B cell (primary cell): ENCODE measurements around the gene BCKDHA. TPM values are rescaled to one million over a fixed set of nuclear protein-coding genes. Genes with fewer than 3 reads are reported as not detected.

Source experiments
- ATAC-seq: fragments of 200-7000 bp; cut with Tn5 transposase; one replicate; pipeline ENCODE4 v1.10.0; 2021; ENCODE audit warnings: low read depth, mild to moderate bottlenecking, moderate number of reproducible peaks, moderate library complexity
- CTCF ChIA-PET: fragments of 350-600 bp; sonication (Branson Sonifier 250); formaldehyde crosslinking; loops from one replicate; lab custom pipeline; 2021; ENCODE audit warnings: antibody characterized with exemption, inconsistent platforms; lab: Charles Lee
- POLR2A ChIA-PET: fragments of 350-600 bp; sonication (Branson Sonifier 250); formaldehyde crosslinking; loops from one replicate; lab custom pipeline; 2021; ENCODE audit warnings: antibody characterized with exemption; lab: Charles Lee
- DNase-seq: peaks from one replicate; pipeline ENCODE4 v3.0.0; 2013
- H2AFZ ChIP-seq: 2 replicates; pipeline ENCODE4 v1.6.1; 2012; ENCODE audit warnings: mild to moderate bottlenecking, low read depth, low read length; ENCODE audit not compliant: insufficient read depth, poor library complexity, severe bottlenecking
- H3K27ac ChIP-seq, 2 donors: 1 replicate in 1 of 2; 2 replicates in 1 of 2; pipeline ENCODE4 v1.5.1; 2012 to 2013; ENCODE audit warnings: low read length in 2 of 2, mild to moderate bottlenecking in 2 of 2, moderate library complexity in 1 of 2
- H3K27me3 ChIP-seq, 4 experiments: fragments of 200-600 bp in 1 of 4; sonication (generic) in 1 of 4; replicated peaks in 1 of 4; 1 replicate in 2 of 4; 2 replicates in 2 of 4; pipeline versions ENCODE4 v1.6.1 to v1.7.0; 2013 to 2016; ENCODE audit warnings: low read length in 3 of 4, mild to moderate bottlenecking in 2 of 4, mixed read lengths in 1 of 4, moderate library complexity in 1 of 4; ENCODE audit not compliant: insufficient read depth in 4 of 4, control insufficient read depth in 3 of 4; ENCODE audit errors: control extremely low read depth in 1 of 4
- H3K36me3 ChIP-seq, 2 experiments: replicated peaks in 1 of 2; 1 replicate in 1 of 2; 2 replicates in 1 of 2; pipeline versions ENCODE4 v1.6.1 to v1.7.1; 2013; ENCODE audit warnings: low read length in 1 of 2; ENCODE audit not compliant: insufficient read depth in 2 of 2, control insufficient read depth in 1 of 2; ENCODE audit errors: control extremely low read depth in 1 of 2, extremely low read depth in 1 of 2
- H3K4me1 ChIP-seq, 2 donors: fragments of 200-600 bp in 1 of 2; sonication (generic) in 1 of 2; 1 replicate in 1 of 2; 2 replicates in 1 of 2; pipeline versions ENCODE4 v1.5.1 to v1.6.1; 2013 to 2017; ENCODE audit warnings: low read length in 2 of 2; ENCODE audit not compliant: control insufficient read depth in 2 of 2, insufficient read depth in 2 of 2
- H3K4me2 ChIP-seq: replicated peaks from 2 replicates; pipeline ENCODE3; 2012; ENCODE audit warnings: mild to moderate bottlenecking, low read depth, low read length; ENCODE audit not compliant: poor library complexity, severe bottlenecking
- H3K4me3 ChIP-seq, 5 experiments: fragments of 200-600 bp in 1 of 5; sonication (generic) in 1 of 5; 1 replicate in 3 of 5; 2 replicates in 2 of 5; pipeline versions ENCODE4 v1.5.1 to v1.7.0; 2011 to 2016; ENCODE audit warnings: low read length in 4 of 5, mild to moderate bottlenecking in 4 of 5, low read depth in 2 of 5, control low read depth in 1 of 5, moderate library complexity in 1 of 5; ENCODE audit not compliant: insufficient read depth in 1 of 5; ENCODE audit errors: control extremely low read depth in 1 of 5, extremely low read depth in 1 of 5
- H3K79me2 ChIP-seq: fragments of 200-600 bp; sonication (generic); one replicate; pipeline ENCODE4 v1.6.0; 2016; ENCODE audit warnings: low read length; ENCODE audit not compliant: control insufficient read depth, insufficient read depth
- H3K9ac ChIP-seq: fragments of 200-600 bp; sonication (generic); 2 replicates; pipeline ENCODE4 v1.6.1; 2017; ENCODE audit warnings: mild to moderate bottlenecking, low read length, moderate library complexity
- H3K9me3 ChIP-seq, 3 donors: one replicate each; pipeline versions ENCODE4 v1.6.1 to v1.7.1; 2013; ENCODE audit warnings: low read length in 2 of 3; ENCODE audit not compliant: control insufficient read depth in 2 of 3, insufficient read depth in 1 of 3; ENCODE audit errors: control extremely low read depth in 1 of 3
- H4K20me1 ChIP-seq: 2 replicates; pipeline ENCODE4 v1.6.0; 2012; ENCODE audit warnings: mild to moderate bottlenecking, low read length; ENCODE audit not compliant: insufficient read depth, control insufficient read depth, poor library complexity, severe bottlenecking
- H3K27ac Mint-ChIP-seq: one replicate; pipeline ENCODE4 v1.8.0; 2021; ENCODE audit warnings: mixed read lengths
- H3K27me3 Mint-ChIP-seq: one replicate; pipeline ENCODE4 v1.8.0; 2021; ENCODE audit warnings: mixed read lengths
- H3K4me1 Mint-ChIP-seq: one replicate; pipeline ENCODE4 v1.8.0; 2021; ENCODE audit warnings: mixed read lengths
- H3K4me3 Mint-ChIP-seq: one replicate; pipeline ENCODE4 v1.8.0; 2021; ENCODE audit warnings: mixed read lengths
- H3K9me3 Mint-ChIP-seq: one replicate; pipeline ENCODE4 v1.8.0; 2022; ENCODE audit warnings: mixed read lengths; ENCODE audit not compliant: insufficient read depth
- CTCF ChIP-seq: fragments of 200-600 bp; IDR thresholded peaks from one replicate; pipeline ENCODE4 v1.8.0; 2022; ENCODE audit warnings: antibody characterized with exemption, mild to moderate bottlenecking
- EZH2 ChIP-seq: IDR thresholded peaks from 2 replicates; pipeline ENCODE4 v1.6.1; 2012; ENCODE audit warnings: borderline replicate concordance, low read depth, mild to moderate bottlenecking, moderate library complexity, low read length; ENCODE audit not compliant: insufficient read depth, poor library complexity, severe bottlenecking
- WGBS: methylation state at CpG from one replicate; pipeline ENCODE4 v1.1.5; 2013; ENCODE audit warnings: missing lambda C conversion rate; ENCODE audit not compliant: insufficient coverage; 5-methylcytosine and 5-hydroxymethylcytosine counted together
- intact Hi-C: fragments of 100-400 bp; cut with micrococcal nuclease; formaldehyde crosslinking; loops from one replicate; pipeline ENCODE4 v1.10.0; 2022
- polyA plus RNA-seq: library from polyadenylated mRNA; depleted of rRNA; stranded (reverse); fragments of >200 nt; gene quantifications from 2 replicates; pipeline ENCODE4 v1.2.3, GENCODE V29; 2012
- total RNA-seq, 2 donors: library from RNA; stranded (reverse); fragments of 120-200 nt in 1 of 2; gene quantifications; 1 replicate in 1 of 2; 2 replicates in 1 of 2; pipeline versions ENCODE4 v1.2.3 to v1.2.4, GENCODE V29; 2013 to 2022

Gene BCKDHA
- total and polyA plus RNA-seq, 2 donors (not counting 1 experiment from before 2014, with no cell fraction given): 20.6 to 39.7 TPM

- Mint-ChIP-seq H3K27me3 (peaks cover 6% of the 10 kb centered on the region), H3K4me3 (no peak overlapping the region), H3K4me1 (peaks cover 37% of the 10 kb centered on the region), H3K27ac (peak overlapping the region; percentile 13), H3K9me3 (no peaks in the 10 kb centered on the region)
- no peak overlapping the region for H3K4me3 ChIP-seq
- H3K79me2 ChIP-seq: no peaks in the 10 kb centered on the region
- ChIA-PET POLR2A (no interaction called here), CTCF (interaction anchor here (0.9 to 10.9 kb wide), 5 partner anchors 13 to 162 kb away, joined by 3 to 442 read pairs (median 10); partner anchors contain the start of genes CEACAM21 and DMAC2)
- 88% methylated on average over 5 of the region's 6 CpGs for WGBS
- no peak overlapping the region for H2AFZ ChIP-seq
- no peak overlapping the region for H3K4me2 ChIP-seq
- peaks cover 12 to 22% of the 10 kb centered on the region in 2 donors for H3K4me1 ChIP-seq
- no peak overlapping the region for H3K27ac ChIP-seq
- no peaks in the 10 kb centered on the region for H3K9me3 ChIP-seq
- no peaks in the 10 kb centered on the region for H3K36me3 ChIP-seq
- TF ChIP-seq EZH2: no peak
- TF ChIP-seq CTCF: no peak
- H4K20me1 ChIP-seq: no peaks in the 10 kb centered on the region
- H3K27me3 ChIP-seq: no peaks in the 10 kb centered on the region
- intact Hi-C loops: no loop called here
- no peak overlapping the region for H3K9ac ChIP-seq
- ATAC-seq (no peak), DNase-seq (no peak)
Observed at GRCh38 chr19:41452584-41453275, 55.1 kb downstream of the BCKDHA start.

- no peak for ATAC-seq
- peaks cover 28% of the 10 kb centered on the region for H3K4me1 Mint-ChIP-seq
- intact Hi-C loops: no loop called here
- POLR2A ChIA-PET: interaction anchor here (1.7 kb wide), 1 partner anchor 75 kb away, joined by 3 read pairs; no protein-coding TSS in a partner anchor
- H3K9me3 Mint-ChIP-seq: no peaks in the 10 kb centered on the region
- Histone ChIP-seq H3K36me3 (no peaks in the 10 kb centered on the region), H3K79me2 (no peaks in the 10 kb centered on the region), H3K9ac (no peak overlapping the region), H3K27me3 (no peaks in the 10 kb centered on the region), H3K4me3 (no peak overlapping the region), H3K4me2 (no peak overlapping the region), H3K4me1 (peaks cover 8 to 11% of the 10 kb centered on the region in 2 donors), H3K9me3 (no peaks in the 10 kb centered on the region), H2AFZ (no peak overlapping the region), H4K20me1 (no peaks in the 10 kb centered on the region), H3K27ac (no peak overlapping the region)
- 100% methylated on average over 1 of the region's 2 CpGs for WGBS
- TF ChIP-seq CTCF: no peak
- no peak for TF ChIP-seq EZH2
- no peak overlapping the region for H3K27ac Mint-ChIP-seq
- H3K4me3 Mint-ChIP-seq: no peak overlapping the region
- DNase-seq: no peak
- CTCF ChIA-PET: interaction anchor here (1.0 to 2.3 kb wide), 6 partner anchors 10 to 141 kb away, joined by 3 to 15 read pairs (median 4); no protein-coding TSS in a partner anchor
- H3K27me3 Mint-ChIP-seq: peaks cover 6% of the 10 kb centered on the region
Observed at GRCh38 chr19:41455936-41456335, 58.3 kb downstream of the BCKDHA start.
